H1 (cell line): ENCODE results near the gene CDYL2.

Experiments used
- CEBPB ChIP-seq: IDR thresholded peaks from 2 replicates; pipeline ENCODE4 v1.6.1; 2012; ENCODE audit warnings: low read depth, low read length
- CHD1 ChIP-seq: IDR thresholded peaks from 2 replicates; pipeline ENCODE4 v1.6.1; 2012; ENCODE audit warnings: low read depth, low read length, improper control_type of control experiment
- TAF1 ChIP-seq: IDR thresholded peaks from 2 replicates; pipeline ENCODE4 v1.6.1; 2011; ENCODE audit warnings: mild to moderate bottlenecking, low read depth, low read length

DNA sequence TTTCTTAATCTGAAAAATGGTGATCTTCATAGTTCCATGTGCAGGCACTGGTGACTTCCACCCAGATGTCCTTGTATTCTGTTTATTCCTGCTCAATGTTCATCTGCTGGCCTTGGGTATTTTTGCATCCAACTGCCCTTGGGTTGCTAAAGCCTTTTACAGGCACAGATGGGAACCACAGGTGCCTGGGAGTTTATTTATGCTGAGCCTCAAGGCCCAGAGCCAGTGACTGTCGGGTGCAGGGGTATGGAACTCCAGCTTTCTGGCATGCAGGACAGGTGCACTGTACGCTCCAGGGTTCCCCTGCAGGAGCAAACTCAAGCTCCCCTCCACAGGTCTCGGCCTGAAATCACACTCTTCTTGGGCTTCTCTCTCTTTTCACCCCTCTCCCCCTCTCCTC is 241.3 kb downstream of the CDYL2 start:
- TF ChIP-seq CHD1 (no peak), CEBPB (no peak), TAF1 (no peak)
